IPS-15b (cell line): ENCODE measurements around the gene CBARP.

Experiments used
- H3K27me3 ChIP-seq: one replicate; pipeline ENCODE4 v1.6.1; 2013; ENCODE audit warnings: low read length; ENCODE audit not compliant: control insufficient read depth, insufficient read depth
- H3K36me3 ChIP-seq: one replicate; pipeline ENCODE4 v1.6.1; 2013; ENCODE audit warnings: low read length; ENCODE audit not compliant: control insufficient read depth, insufficient read depth
- H3K4me1 ChIP-seq: one replicate; pipeline ENCODE4 v1.6.1; 2013; ENCODE audit warnings: mild to moderate bottlenecking, low read length; ENCODE audit not compliant: control insufficient read depth, insufficient read depth
- H3K4me3 ChIP-seq: one replicate; pipeline ENCODE4 v1.5.1; 2013; ENCODE audit warnings: low read depth, low read length
- H3K9ac ChIP-seq: one replicate; pipeline ENCODE4 v1.6.1; 2013; ENCODE audit warnings: low read depth, mild to moderate bottlenecking, low read length
- H3K9me3 ChIP-seq: one replicate; pipeline ENCODE4 v1.6.1; 2013; ENCODE audit warnings: mild to moderate bottlenecking, low read length; ENCODE audit not compliant: control insufficient read depth, insufficient read depth

Gene CBARP

GRCh38 chr19:1182068-1182467, 55.7 kb downstream of the CBARP start:
- H3K4me1 ChIP-seq: peaks cover 3% of the 10 kb centered on the region
- no peak overlapping the region for H3K9ac ChIP-seq
- no peaks in the 10 kb centered on the region for H3K36me3 ChIP-seq
- no peaks in the 10 kb centered on the region for H3K9me3 ChIP-seq
- no peaks in the 10 kb centered on the region for H3K27me3 ChIP-seq
- no peak overlapping the region for H3K4me3 ChIP-seq

- Histone ChIP-seq H3K27me3 (no peaks in the 10 kb centered on the region), H3K9me3 (no peaks in the 10 kb centered on the region), H3K9ac (no peak overlapping the region), H3K4me1 (peaks cover 3% of the 10 kb centered on the region), H3K4me3 (no peak overlapping the region), H3K36me3 (no peaks in the 10 kb centered on the region)
Measured at GRCh38 chr19:1181606-1182005, 56.2 kb downstream of the CBARP start.
